Small intestine (tissue), 16 donors: ENCODE data around the gene ARFGEF3. TPM values are rescaled to one million over a fixed set of nuclear protein-coding genes. Genes with fewer than 3 reads are reported as not detected.
"Not testable (repeated sequence)": the region's sequence is repeated elsewhere in the genome, so short reads cannot be mapped to it uniquely, and the experiment has no call there.

Experiments used
- DNase-seq, 2 donors: peaks; one replicate each; pipeline versions ENCODE4 v3.0.0 to v3.0.0-alpha.2; 2013
- FAIRE-seq: peaks from 2 replicates; lab custom pipeline; 2012; peaks lifted over from hg19 to GRCh38; lab: Jason Lieb, UNC
- H3K27ac ChIP-seq, 3 donors: one replicate each; pipeline ENCODE4 v1.5.1; 2013; ENCODE audit warnings: low read length in 2 of 3, mild to moderate bottlenecking in 2 of 3, control low read depth in 1 of 3, inconsistent platforms in 1 of 3, low read depth in 1 of 3, moderate library complexity in 1 of 3
- H3K27me3 ChIP-seq, 3 donors: one replicate each; pipeline ENCODE4 v1.6.1; 2013; ENCODE audit warnings: low read length in 3 of 3, inconsistent platforms in 1 of 3; ENCODE audit not compliant: control insufficient read depth in 3 of 3, insufficient read depth in 3 of 3
- H3K36me3 ChIP-seq, 3 donors: one replicate each; pipeline ENCODE4 v1.6.1; 2013; ENCODE audit warnings: low read length in 3 of 3, inconsistent platforms in 1 of 3, low read depth in 1 of 3, mild to moderate bottlenecking in 1 of 3, moderate library complexity in 1 of 3; ENCODE audit not compliant: control insufficient read depth in 3 of 3, insufficient read depth in 2 of 3
- H3K4me1 ChIP-seq, 3 donors: one replicate each; pipeline ENCODE4 v1.6.1; 2013; ENCODE audit warnings: low read length in 2 of 3, inconsistent platforms in 1 of 3, low read depth in 1 of 3, mild to moderate bottlenecking in 1 of 3, moderate library complexity in 1 of 3; ENCODE audit not compliant: control insufficient read depth in 3 of 3, insufficient read depth in 2 of 3
- H3K4me3 ChIP-seq, 3 donors: one replicate each; pipeline ENCODE4 v1.5.1; 2013; ENCODE audit warnings: low read length in 3 of 3, control low read depth in 1 of 3, inconsistent platforms in 1 of 3, low read depth in 1 of 3, mild to moderate bottlenecking in 1 of 3, moderate library complexity in 1 of 3
- H3K9me3 ChIP-seq, 2 donors: one replicate each; pipeline ENCODE4 v1.6.1; 2013; ENCODE audit warnings: low read depth in 1 of 2, low read length in 1 of 2; ENCODE audit not compliant: control insufficient read depth in 2 of 2, insufficient read depth in 1 of 2
- WGBS, 3 donors: extraction: QIAGEN DNeasy Blood & Tissue Kit; methylation state at CpG; one replicate each; pipeline ENCODE4 v1.1.7; 2013; 5-methylcytosine and 5-hydroxymethylcytosine counted together
- long read RNA-seq, 10 donors: transcript quantifications; one replicate each; lab custom pipeline, GENCODE V29; 2026
- polyA plus RNA-seq, 4 donors: library from polyadenylated mRNA; stranded (reverse) in 3 of 4; unstranded in 1 of 4; fragments of 200-250 nt in 3 of 4; fragments of 120-200 nt in 1 of 4; gene quantifications; one replicate each; pipeline versions ENCODE4 v1.2.1 to v1.2.3, GENCODE V29; 2013
- donor health status: healthy with polysubstance abuse.
- donor health status: control.
- donor health status: control.
- donor health status: Bipolar disorder and iron deficiency.
- donor health status: healthy.

Gene ARFGEF3
- 1 to 10 TPM in 2 of 4 donors, under 1 TPM in 2; 0.27 to 6.2 (median 2.9) TPM for polyA plus RNA-seq
- long read RNA-seq, donor 1, result 0 reads
- long read RNA-seq, donor 2, result 0 reads
- long read RNA-seq, donor 3, result 0 reads
- long read RNA-seq, donor 4, result 0 reads
- long read RNA-seq, donor 5, result 0 reads
- long read RNA-seq, donor 6, result 0 reads
- long read RNA-seq, donor 7, result 0 reads
- long read RNA-seq, donor 8, result 0 reads
- long read RNA-seq, donor 9, result 0 reads
- long read RNA-seq, donor 10, partial matches to known transcripts, result 8 of 8 reads
- long read RNA-seq, donor 10, other reads (novel, unspliced or antisense), result 0 of 8 reads

- DNase-seq (peak; percentile 72 to 85), FAIRE-seq (no peak)
- peak within 1 kb of the TSS; percentile 44 to 66 (median 62) for H3K4me3 ChIP-seq
- 0 to 1% (median 1%) methylated on average over 60 to 93 of the region's 93 CpGs for WGBS, 3 donors
- peak within 1 kb of the TSS in 2 of 3 donors; percentile 65 to 81 for H3K27ac ChIP-seq
- H3K9me3 ChIP-seq, result peaks cover 0 to 2% of the 10 kb centered on the region in 2 donors
- no peaks in the 10 kb centered on the region for H3K36me3 ChIP-seq
- peaks cover 0 to 43% (median 11%) of the 10 kb centered on the region in 3 donors for H3K27me3 ChIP-seq
- peaks cover 0 to 4% (median 3%) of the 10 kb centered on the region in 3 donors for H3K4me1 ChIP-seq
These were observed at the start of gene ARFGEF3 for GRCh38 chr6:138161338-138162110. Gene ARFGEF3 (plus strand): TSS chr6:138161939. CDS start chr6:138162087, 148 bp downstream.

- no peak for DNase-seq
- Histone ChIP-seq H3K4me1 (peaks cover 0 to 3% (median 2%) of the 10 kb centered on the region in 3 donors), H3K4me3 (no peak overlapping the region), H3K27ac (no peak overlapping the region), H3K27me3 (no peaks in the 10 kb centered on the region), H3K36me3 (no peaks in the 10 kb centered on the region), H3K9me3 (no peaks in the 10 kb centered on the region)
- FAIRE-seq, result no peak
- WGBS, 3 donors, result 84 to 88% (median 87%) methylated on average over 3 of the region's 3 CpGs
These were observed 48.0 kb upstream of the ARFGEF3 start for GRCh38 chr6:138113588-138114210.

- FAIRE-seq (no peak), DNase-seq (no peak)
- Histone ChIP-seq H3K27me3 (no peaks in the 10 kb centered on the region), H3K4me1 (peaks cover 0 to 3% (median 0%) of the 10 kb centered on the region in 3 donors), H3K4me3 (no peak overlapping the region), H3K36me3 (no peaks in the 10 kb centered on the region), H3K9me3 (no peaks in the 10 kb centered on the region), H3K27ac (no peak overlapping the region)
- WGBS, 3 donors, result 43 to 73% (median 69%) methylated on average over 7 of the region's 7 CpGs
These were observed 46.5 kb upstream of the ARFGEF3 start for GRCh38 chr6:138115201-138115600.

GRCh38 chr6:138115877-138116660 lies 45.7 kb upstream of the ARFGEF3 start:
- peak; percentile 73 to 79 for DNase-seq
- no peak for FAIRE-seq
- H3K36me3 ChIP-seq, result no peaks in the 10 kb centered on the region
- H3K9me3 ChIP-seq, result no peaks in the 10 kb centered on the region
- no peak overlapping the region for H3K4me3 ChIP-seq
- no peaks in the 10 kb centered on the region for H3K27me3 ChIP-seq
- H3K27ac ChIP-seq, result no peak overlapping the region
- peaks cover 0 to 3% (median 0%) of the 10 kb centered on the region in 3 donors for H3K4me1 ChIP-seq
- 13 to 22% (median 19%) methylated on average over 13 of the region's 13 CpGs for WGBS, 3 donors

- Histone ChIP-seq H3K27ac (no peak overlapping the region), H3K4me1 (peaks cover 0 to 3% (median 0%) of the 10 kb centered on the region in 3 donors), H3K27me3 (no peaks in the 10 kb centered on the region), H3K36me3 (no peaks in the 10 kb centered on the region), H3K4me3 (no peak overlapping the region), H3K9me3 (no peaks in the 10 kb centered on the region)
- DNase-seq (no peak), FAIRE-seq (no peak)
- WGBS, 3 donors, result 55 to 66% (median 59%) methylated on average over 3 of the region's 3 CpGs
These were observed 45.1 kb upstream of the ARFGEF3 start for GRCh38 chr6:138116661-138116999.

- FAIRE-seq (no peak), DNase-seq (no peak)
- Histone ChIP-seq H3K27me3 (no peaks in the 10 kb centered on the region), H3K36me3 (no peaks in the 10 kb centered on the region), H3K9me3 (no peaks in the 10 kb centered on the region), H3K27ac (no peak overlapping the region), H3K4me3 (no peak overlapping the region), H3K4me1 (peaks cover 0 to 3% (median 0%) of the 10 kb centered on the region in 3 donors)
- 85 to 89% (median 86%) methylated on average over 8 of the region's 8 CpGs for WGBS, 3 donors
These were observed 44.3 kb upstream of the ARFGEF3 start for GRCh38 chr6:138117376-138117914.

- FAIRE-seq, H3K27ac ChIP-seq, H3K4me1 ChIP-seq, H3K27me3 ChIP-seq, H3K4me3 ChIP-seq, DNase-seq, H3K36me3 ChIP-seq, H3K9me3 ChIP-seq: not testable (repeated sequence)
- 77 to 89% (median 85%) methylated on average over 1 of the region's 1 CpG for WGBS, 3 donors
These were observed 42.5 kb upstream of the ARFGEF3 start for GRCh38 chr6:138119229-138119628.
